Suprapubic skin (tissue), 3 donors: ENCODE measurements around the gene IZUMO1R.

Experiments
- POLR2A ChIP-seq, 2 donors: fragments of 450-650 bp; IDR thresholded peaks; one replicate each; pipeline ENCODE4 v1.6.1; 2017; ENCODE audit warnings: antibody characterized with exemption in 2 of 2, mild to moderate bottlenecking in 2 of 2, moderate library complexity in 2 of 2
- TF ChIP-seq, protein P1 (sequence below), 2 donors: fragments of 200-600 bp in 1 of 2; fragments of 450-650 bp in 1 of 2; sonication (generic) in 1 of 2; IDR thresholded peaks; one replicate each; pipeline ENCODE4 v1.5.1; 2016 to 2019; ENCODE audit warnings: antibody characterized with exemption in 2 of 2, mild to moderate bottlenecking in 1 of 2, moderate library complexity in 1 of 2

GRCh38 chr11:94295534-94295933 is 8.8 kb upstream of the IZUMO1R start:
- TF ChIP-seq, protein P1, sequence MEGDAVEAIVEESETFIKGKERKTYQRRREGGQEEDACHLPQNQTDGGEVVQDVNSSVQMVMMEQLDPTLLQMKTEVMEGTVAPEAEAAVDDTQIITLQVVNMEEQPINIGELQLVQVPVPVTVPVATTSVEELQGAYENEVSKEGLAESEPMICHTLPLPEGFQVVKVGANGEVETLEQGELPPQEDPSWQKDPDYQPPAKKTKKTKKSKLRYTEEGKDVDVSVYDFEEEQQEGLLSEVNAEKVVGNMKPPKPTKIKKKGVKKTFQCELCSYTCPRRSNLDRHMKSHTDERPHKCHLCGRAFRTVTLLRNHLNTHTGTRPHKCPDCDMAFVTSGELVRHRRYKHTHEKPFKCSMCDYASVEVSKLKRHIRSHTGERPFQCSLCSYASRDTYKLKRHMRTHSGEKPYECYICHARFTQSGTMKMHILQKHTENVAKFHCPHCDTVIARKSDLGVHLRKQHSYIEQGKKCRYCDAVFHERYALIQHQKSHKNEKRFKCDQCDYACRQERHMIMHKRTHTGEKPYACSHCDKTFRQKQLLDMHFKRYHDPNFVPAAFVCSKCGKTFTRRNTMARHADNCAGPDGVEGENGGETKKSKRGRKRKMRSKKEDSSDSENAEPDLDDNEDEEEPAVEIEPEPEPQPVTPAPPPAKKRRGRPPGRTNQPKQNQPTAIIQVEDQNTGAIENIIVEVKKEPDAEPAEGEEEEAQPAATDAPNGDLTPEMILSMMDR (IDR thresholded peaks at IDR 0.05) = no peak
- TF ChIP-seq POLR2A (IDR thresholded peaks at IDR 0.05) = no peak
